Activated CD8-positive, alpha-beta memory T cell treated with anti-CD3 and anti-CD28 coated beads for 4 hours (primary cell): ENCODE measurements around the gene PHACTR3.

Experiments used
- DNase-seq, 2 donors: peaks; one replicate each; pipeline ENCODE4 v3.0.0-alpha.2; 2020; ENCODE audit warnings: low read depth in 2 of 2

PHACTR3 gene

GRCh38 chr20:59573837-59574236, 30.5 kb upstream of the PHACTR3 start:
- no peak for DNase-seq

DNA sequence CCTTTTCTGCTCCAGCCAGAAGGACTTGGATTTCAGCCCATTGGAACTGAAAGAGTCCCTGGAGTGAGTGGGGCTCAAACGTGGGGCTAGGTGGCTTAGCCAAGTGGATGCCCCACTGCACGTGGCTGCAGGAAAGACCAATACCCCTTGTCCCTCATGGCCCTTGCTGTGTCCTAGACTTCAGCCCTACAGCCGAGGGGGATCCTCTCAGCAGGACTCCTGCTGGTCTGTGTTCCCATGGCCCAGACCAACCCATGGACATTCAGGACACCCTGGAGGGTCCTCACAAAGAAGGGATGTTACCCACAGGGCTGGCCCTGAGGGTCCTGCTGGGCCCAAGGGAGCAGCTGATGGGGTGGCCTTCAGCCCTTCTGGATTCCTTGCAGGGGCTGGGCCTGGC, 30.0 kb upstream of the PHACTR3 start:
- DNase-seq, result no peak

GRCh38 chr20:59575216-59575615, 29.1 kb upstream of the PHACTR3 start:
- no peak for DNase-seq

DNA sequence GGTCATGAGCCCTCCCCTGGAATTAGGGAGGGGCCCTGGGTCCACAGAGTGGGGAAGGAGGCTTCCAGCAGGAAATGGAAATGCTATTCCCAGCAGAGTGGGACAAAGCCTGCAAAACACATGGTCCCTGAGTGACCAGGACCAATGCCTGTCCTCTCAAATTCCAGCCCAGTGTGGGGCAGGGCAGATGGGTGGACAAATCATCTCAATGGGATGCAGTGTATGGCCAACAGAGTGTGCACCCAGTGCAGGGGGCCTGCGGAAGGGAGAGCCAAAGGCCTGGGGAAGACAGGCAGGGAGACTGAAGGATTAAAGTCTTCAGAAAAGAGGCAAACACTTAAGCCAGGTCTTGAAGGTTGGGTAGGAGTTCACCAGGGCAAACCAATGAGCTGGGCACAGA, 28.7 kb upstream of the PHACTR3 start:
- DNase-seq, result no peak

GRCh38 chr20:59576216-59576953, 28.0 kb upstream of the PHACTR3 start:
- DNase-seq, result no peak

DNA sequence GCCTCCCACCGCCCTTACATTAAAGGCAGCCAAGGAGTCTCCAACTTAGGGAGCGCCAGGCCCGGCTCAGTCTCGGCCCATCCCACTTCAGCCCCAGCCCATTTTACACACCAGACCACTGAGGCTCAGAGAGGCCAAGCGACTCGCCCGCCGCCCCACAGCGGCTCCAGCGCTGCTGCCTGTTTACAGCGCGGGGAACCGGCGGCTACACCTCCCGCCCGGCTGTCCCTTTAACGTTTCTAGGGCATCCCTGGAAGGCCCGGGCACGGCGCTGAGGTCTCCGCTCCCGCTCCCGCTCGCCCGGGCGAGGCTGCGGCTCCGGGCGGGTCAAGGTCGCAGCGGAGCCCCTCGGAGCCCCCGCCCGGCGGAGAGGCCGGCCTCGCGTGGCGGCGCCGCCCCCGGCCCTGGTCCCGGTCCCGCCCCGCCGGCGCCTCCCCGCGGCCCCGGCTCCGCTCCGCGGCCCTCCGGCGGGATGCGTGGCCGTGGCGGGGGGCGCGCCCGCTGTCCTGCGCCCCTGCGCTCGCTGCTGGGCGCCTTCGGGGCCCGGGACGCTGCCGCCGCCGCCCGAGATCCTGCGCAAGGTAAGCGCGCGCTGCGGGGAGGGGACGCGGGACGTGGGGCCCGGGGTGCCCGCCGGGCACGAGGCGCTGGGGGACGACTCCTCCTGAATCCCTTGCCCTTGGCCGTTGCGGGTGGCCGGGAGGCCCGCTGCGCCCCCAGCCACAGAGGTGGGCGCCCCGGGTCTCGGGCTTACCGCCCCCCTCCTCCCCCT, 27.1 kb upstream of the PHACTR3 start:
- no peak for DNase-seq

- DNase-seq, result no peak
Measured at GRCh38 chr20:59577809-59578435, 26.4 kb upstream of the PHACTR3 start.

- no peak for DNase-seq
Measured at GRCh38 chr20:59578436-59579403, 25.6 kb upstream of the PHACTR3 start.

GRCh38 chr20:59579404-59580145, 24.8 kb upstream of the PHACTR3 start:
- DNase-seq, result no peak

GRCh38 chr20:59580146-59580946, 24.0 kb upstream of the PHACTR3 start:
- no peak for DNase-seq

DNA sequence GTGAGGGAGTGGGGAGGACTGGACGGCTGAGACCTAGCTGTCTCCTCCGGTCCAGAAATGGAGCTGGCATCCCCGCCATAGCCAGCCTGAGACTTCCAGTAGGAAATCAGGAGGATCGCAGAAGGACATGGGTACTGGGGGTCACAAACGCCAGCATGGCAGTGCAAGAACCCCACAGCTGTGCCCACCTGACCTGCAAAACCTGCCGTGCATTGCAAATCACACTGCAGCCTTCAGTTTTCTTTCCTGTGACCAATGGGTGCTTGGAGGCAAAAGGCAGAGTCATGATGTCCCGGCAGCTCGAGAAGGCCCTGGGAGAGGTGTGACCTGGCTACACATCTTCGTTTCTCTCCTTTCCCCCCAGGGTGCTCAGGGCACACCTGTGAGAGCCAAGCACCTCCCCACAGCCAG, 23.3 kb upstream of the PHACTR3 start:
- no peak for DNase-seq

DNA sequence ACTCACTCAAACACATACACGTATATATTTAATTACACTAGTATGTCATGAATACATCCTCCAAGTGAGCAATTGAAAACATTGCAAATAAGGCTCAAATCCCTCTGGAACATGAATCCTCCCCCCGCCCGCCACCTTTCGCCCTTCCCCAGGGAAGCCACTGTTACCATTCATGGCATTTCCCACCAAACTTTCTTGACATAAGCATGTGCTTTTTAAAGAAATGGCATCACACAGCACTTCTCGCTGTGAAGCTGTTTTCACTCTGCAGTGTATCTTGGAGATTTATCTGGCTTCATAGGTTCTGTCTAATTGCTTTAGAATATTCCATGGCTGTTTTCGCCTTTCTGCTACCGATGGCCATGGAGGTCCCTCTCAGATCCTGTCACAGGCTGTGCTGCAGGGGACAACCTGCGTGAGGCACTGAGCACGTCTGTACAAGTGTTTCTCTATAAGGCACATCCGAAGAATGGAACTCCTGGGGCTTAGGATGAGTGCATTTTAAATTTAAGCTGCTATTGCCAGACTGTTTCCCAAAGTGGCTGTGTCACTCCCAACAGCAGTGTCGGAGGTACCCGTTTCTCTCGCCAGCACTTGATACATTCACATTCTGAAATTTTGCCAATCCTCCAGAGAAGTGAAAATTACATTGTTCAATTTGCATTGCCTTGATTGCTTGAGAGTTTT, 22.2 kb upstream of the PHACTR3 start:
- no peak for DNase-seq

GRCh38 chr20:59583428-59584277, 20.7 kb upstream of the PHACTR3 start:
- DNase-seq, result no peak

DNA sequence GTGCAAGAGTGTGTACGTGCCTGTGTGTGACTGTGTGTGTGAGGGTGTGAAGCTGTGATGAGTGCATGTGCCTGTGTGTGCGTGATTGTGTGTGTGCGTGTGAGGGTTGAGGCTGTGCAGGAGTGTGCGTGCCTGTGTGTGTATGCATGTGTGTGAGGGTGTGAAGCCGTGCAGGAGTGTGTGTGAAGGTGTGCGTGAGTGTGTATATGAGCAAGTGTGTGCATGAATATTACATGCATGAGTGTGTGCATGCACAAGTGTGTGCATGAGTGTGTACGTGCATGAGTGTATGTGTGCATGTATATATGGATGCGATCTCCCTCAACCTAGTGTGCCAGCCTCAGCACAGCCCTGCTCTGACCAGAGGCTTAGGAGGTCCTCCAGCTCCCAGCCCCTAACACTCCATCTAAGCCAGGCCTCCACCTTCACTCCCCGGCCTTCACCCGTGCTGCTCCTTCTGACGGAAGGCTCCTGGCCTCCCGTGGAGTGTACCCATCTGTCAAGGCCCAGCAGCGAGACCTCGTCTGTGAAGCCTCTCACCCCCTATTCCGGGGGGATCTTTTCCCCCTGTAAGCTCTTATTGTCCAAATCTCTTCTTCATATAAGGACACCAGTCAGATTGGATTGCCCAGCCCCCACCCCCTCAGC, 19.9 kb upstream of the PHACTR3 start:
- DNase-seq, result no peak

- DNase-seq, result no peak
Measured at GRCh38 chr20:59585714-59586409, 18.5 kb upstream of the PHACTR3 start.

- DNase-seq, result no peak
Measured at GRCh38 chr20:59586613-59587012, 17.7 kb upstream of the PHACTR3 start.

GRCh38 chr20:59587570-59587969, 16.8 kb upstream of the PHACTR3 start:
- no peak for DNase-seq
